Astrocyte of the spinal cord (primary cell): ENCODE results near the gene MB21D2.
A peak's percentile ranks its signal among the peaks of the same experiment; 100 is the strongest.

Experiments used
- DNase-seq: peaks from one replicate; pipeline ENCODE4 v3.0.0; 2011; ENCODE audit warnings: low read depth, low spot score
- H3K4me3 ChIP-seq: 2 replicates; pipeline ENCODE4 v1.5.1; 2011; ENCODE audit warnings: low read depth, mild to moderate bottlenecking, low read length, moderate library complexity
- in situ Hi-C: cut with HindIII; loops from 2 replicates; pipeline ENCODE4 v1.10.0; 2017; ENCODE audit warnings: low sequenced_read_pairs
- TF ChIP-seq, protein P1 (sequence below): IDR thresholded peaks from 2 replicates; pipeline ENCODE4 v1.5.1; 2012; ENCODE audit warnings: low read depth, mild to moderate bottlenecking, low read length, inconsistent platforms

Gene MB21D2

DNA sequence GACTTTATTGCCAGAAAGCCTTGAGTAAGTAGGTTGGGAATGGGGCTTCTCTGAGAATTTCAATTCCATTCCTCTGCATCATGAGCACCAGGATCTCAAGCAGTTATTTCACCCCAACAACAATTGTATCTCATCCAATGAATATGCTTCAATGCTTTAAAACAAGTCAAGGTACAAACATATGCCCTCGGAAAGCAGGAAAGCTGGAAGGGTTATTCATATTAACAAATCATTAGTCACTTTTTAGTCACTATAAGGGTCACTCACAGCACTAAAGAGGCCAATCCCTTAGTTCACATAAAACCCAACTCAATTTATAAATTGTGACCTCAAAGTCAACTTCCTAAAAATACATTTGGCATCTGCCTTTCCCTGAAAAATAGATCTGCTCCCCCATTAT lies 16.2 kb downstream of the MB21D2 start:
- DNase-seq = peak; percentile 92
- in situ Hi-C loops = no loop called here
- TF ChIP-seq, protein P1, sequence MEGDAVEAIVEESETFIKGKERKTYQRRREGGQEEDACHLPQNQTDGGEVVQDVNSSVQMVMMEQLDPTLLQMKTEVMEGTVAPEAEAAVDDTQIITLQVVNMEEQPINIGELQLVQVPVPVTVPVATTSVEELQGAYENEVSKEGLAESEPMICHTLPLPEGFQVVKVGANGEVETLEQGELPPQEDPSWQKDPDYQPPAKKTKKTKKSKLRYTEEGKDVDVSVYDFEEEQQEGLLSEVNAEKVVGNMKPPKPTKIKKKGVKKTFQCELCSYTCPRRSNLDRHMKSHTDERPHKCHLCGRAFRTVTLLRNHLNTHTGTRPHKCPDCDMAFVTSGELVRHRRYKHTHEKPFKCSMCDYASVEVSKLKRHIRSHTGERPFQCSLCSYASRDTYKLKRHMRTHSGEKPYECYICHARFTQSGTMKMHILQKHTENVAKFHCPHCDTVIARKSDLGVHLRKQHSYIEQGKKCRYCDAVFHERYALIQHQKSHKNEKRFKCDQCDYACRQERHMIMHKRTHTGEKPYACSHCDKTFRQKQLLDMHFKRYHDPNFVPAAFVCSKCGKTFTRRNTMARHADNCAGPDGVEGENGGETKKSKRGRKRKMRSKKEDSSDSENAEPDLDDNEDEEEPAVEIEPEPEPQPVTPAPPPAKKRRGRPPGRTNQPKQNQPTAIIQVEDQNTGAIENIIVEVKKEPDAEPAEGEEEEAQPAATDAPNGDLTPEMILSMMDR = no peak
- no peak overlapping the region for H3K4me3 ChIP-seq

DNA sequence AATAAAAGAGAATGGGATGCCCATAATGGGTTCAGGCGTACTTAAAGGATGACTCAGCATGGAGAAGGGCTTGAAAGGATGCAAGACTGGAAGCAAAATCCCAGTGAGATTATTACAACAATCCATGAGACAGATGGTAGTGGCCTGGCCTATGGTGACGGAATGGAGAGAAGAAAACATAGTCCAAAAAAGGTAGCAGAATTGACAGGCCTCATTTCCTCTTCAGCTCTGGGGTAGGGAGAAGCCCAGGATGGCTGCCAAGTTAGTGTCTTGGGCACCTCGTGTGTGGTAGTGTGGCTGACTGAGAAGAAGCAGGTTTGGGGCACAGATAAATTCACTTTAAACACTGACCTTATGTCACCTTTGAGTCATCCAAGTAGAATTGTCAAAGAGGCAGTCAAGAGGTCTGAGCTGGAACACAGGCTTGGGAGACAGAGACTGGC lies 18.1 kb downstream of the MB21D2 start:
- TF ChIP-seq, protein P1 = no peak
- no peak overlapping the region for H3K4me3 ChIP-seq
- peak; percentile 83 for DNase-seq
- in situ Hi-C loops = no loop called here

DNA sequence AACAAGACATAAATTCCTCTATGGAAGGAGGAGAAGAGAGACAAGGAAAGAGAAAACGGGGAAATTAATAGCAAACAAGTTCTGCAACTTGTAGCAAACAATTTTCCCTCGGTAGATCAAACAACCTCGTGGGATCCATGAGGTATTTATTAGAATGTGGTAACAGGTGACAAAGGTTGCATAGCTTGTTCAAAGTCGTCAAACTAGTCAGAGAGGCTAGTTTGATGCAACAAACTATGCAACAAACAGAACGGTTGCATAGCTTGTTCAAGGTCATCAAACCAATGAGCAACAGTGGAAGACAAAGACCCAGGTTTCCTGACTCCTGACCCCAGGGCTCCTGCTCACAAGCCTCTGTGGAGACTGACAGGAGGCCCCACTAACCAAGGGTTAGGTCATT lies 20.7 kb downstream of the MB21D2 start:
- TF ChIP-seq, protein P1 = no peak
- in situ Hi-C loops = no loop called here
- no peak for DNase-seq
- H3K4me3 ChIP-seq = no peak overlapping the region

DNA sequence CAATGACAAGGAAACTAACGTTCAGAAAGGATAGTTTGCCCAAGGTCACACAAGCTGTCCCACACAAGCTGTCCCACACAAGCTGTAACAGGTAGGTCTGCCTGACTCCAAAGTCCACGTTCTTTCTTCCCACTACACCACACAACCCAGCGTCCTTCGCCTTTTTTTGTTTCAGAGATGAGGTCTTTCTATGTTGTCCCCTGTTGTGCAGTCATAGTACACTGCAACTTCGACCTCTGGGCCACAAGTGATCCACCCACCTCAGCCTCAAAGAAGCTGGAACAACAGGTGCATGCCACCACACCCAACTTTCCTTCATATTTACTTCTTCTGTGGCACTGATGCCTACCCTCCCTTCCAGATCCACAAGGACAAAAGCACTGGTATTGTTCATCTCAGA lies 21.4 kb downstream of the MB21D2 start:
- H3K4me3 ChIP-seq = no peak overlapping the region
- DNase-seq = no peak
- TF ChIP-seq, protein P1 = no peak
- in situ Hi-C loops = no loop called here

DNA sequence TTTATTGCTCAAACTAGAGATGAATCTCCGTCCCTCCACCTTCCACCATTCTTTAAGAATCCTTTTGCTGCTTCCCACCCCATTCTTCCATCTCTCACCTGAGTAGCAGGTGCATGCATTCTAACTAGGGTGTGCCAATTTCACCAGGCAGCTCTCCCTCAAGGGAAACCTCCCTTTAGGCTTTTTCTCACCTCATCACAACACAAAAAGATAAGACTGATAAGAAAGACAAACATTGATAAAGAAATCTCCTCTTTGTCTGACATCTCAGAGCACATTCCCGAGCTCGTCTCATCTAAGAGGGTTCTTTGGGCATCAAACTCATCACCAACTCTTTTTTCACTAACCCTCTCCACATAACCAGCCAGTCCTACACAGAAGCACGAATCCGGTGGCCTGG lies 23.0 kb downstream of the MB21D2 start:
- in situ Hi-C loops = no loop called here
- TF ChIP-seq, protein P1 = no peak
- no peak overlapping the region for H3K4me3 ChIP-seq
- no peak for DNase-seq

DNA sequence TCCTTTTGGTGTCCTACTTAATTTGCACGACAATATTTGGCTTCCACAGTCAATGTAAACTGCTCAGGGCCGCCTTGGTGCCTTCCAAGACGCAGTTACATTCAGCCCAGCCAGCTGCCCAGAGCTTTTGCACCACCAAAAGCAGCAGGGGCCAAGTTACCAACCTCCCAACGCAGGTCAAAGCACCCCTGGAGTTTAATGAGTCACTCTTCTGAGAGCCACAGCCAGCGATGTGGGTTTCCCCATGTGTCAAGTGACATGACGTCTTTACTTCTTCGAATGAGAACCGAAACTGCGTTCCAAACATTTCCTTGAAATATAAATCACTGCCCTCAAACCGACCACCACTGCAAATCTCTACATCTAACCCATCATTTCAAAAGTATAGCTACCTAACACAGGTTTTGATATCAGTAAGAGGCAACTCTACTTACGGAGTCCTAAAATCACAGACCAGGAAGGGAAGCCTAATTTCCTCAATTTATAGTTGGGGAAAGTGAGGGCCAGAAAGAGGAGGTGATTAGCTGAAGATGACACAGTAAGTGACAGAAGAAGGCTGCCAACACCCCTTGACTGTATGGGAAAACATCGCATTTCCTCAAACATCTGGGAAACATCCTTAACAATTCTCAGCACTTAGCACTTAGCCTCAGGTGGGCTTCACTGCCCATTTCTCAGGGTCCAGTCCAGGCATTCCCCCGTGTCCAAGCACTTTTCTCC lies 24.5 kb downstream of the MB21D2 start:
- in situ Hi-C loops = no loop called here
- peak; percentile 96 for DNase-seq
- TF ChIP-seq, protein P1 = no peak
- no peak overlapping the region for H3K4me3 ChIP-seq
